Activated gamma-delta T cell treated with anti-CD3 and anti-CD28 coated beads, Interleukin-2, amount 50 U/mL, for 16 hours (primary cell): ENCODE measurements around the gene NXPH1.

ENCODE experiments used
- DNase-seq: peaks from one replicate; pipeline ENCODE4 v3.0.0-alpha.2; 2020; ENCODE audit warnings: low read depth

The NXPH1 gene

DNA sequence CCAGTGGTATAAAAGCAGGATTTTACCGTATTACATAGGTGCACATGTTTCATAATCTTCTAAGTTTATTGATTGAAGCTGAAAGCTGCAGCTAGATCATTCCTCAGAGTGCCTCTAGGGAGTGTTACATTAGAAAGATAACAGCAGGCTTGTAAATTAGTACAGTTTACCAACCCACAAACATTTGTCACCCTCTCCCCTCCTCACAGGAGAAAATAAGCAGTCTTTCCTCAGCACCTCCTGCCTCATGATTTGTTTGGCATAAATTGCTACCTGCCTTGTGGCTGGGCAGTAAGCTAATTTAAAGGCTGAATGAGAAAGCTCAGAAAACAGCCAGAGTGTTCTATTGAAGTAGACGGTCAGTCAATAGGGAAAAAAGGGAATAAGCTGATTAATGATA, 74.2 kb downstream of the NXPH1 start:
- DNase-seq: no peak

DNA sequence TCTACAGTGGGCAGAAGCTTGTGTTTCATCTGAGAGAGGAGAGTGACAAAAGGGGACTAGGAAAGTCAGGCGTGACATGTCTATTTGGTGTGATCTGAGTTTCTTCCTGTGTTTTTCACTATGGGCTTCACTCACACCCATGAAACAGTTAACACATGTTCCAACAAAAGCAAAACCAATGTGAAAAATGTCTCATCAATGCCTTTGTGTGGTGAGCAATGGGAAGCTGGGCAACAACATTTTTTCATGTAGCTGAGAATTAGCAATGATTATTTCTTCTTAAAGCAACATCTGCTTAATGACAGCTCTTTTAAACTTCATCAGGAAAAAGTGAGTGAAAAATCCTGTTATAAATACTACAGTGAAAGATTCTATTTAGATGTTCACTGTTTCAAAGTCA, 76.2 kb downstream of the NXPH1 start:
- DNase-seq: no peak

DNA sequence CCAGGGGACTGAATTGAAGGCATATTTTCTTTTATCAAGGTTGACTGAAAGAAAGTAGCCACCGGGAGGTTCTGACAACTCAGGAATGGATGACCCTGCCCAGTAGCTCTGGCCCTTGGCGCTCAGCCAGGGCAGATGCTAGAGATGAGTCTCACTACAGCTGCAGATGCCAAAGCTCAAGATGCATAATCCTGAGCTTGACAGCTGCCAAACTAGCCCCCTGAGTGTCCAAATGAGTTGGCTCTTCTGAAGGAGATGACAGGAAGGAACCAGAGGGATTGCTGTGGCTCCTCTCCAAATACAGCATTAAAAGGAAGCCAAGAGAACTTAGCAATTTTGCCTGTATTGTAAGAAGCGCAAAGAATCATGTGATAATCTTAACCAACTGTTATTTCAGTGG, 78.4 kb downstream of the NXPH1 start:
- DNase-seq: no peak

DNA sequence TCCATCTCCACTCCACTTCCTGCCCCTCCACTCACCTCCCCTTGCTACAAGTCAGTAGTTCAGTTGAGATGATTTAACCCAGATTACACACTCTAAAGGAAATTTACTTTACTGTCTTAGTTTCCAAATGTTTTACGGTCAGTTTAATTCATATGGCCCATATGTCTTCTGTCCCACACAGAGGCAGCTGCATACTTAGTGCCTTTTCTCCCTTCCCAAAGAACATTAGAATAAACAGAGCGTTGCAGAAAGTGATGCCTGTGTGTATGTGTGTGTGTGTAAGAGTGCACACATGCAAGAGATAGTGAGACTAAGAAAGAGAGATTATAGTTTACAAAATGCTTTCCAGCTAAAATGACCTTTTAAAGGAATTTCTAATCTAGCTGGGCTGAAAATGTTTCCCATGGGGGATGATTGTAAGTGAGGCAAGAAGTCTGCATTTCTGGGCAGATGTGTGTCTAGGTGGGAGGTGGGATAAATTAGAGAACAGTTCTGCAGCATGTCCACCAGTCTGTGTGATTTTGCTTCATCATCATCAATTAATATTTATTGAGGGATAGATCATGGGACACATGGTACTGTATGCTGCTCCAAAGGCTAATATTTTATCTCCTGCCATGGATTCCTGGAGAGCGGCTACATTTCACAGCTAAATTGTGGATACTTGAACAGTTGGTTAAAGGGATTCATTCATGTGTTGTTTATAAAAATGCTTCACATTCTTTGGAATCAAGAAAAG, 81.5 kb downstream of the NXPH1 start:
- no peak for DNase-seq

DNA sequence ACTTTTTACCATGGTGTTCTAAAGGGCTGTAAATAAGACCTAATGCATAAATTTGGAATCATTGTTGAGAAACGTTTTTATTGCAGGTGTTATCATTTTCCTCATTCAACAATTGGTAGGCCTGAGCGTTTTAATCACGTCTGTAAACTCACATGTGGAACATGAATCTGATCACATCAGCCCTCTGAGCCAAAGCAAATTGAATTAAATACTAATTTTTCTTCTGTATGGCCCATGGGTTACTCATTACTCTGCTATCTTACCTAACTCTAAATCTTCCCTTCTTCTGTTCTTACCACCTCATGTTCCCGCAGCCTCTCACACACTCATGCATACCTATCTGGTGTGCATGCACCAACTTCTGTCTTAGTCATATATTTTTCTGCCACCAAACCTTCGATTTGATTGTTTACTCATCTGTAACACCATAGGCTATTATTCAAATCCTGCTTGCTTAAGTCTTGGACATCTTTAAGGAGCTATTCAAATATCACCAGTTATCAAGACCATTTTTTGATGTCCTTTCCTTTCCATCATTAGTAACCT, 82.3 kb downstream of the NXPH1 start:
- no peak for DNase-seq

DNA sequence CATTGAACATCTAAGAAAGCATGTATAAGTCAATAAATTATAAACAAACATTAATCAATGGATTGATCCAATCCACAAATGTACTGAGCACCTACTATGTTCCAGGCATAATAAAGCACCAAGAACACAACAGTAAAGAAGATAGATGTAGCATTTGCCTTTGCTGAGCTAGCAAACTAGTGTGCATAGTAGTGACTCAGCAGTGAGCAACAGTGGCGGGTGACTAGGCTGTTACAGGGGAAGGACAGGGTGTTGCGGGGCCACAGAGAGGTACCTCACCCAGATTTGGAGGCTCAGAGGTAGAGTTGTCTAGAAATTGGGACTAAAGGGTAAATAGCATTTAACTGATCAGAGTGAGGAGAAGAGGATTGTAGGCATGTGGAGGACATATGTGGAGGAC, 83.6 kb downstream of the NXPH1 start:
- DNase-seq: no peak

DNA sequence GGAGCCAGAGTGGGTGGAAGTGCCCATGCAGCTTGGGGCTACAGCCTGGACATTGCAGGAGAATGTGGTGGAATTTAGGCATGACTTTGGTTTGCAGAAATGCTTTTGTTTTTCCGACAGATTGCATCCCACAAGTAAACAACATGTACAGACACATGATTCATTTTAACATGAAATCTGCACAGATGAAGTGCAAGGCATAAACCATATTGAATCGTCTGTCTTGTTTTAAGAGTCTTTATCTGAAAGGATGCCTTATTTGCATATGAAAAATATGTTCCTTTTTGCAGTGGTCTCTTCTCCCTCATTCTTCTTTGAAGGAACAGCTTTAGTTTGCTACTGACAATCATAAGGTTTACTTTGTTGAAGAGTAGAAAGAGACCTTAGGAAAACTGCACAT, 94.9 kb downstream of the NXPH1 start:
- DNase-seq: no peak

DNA sequence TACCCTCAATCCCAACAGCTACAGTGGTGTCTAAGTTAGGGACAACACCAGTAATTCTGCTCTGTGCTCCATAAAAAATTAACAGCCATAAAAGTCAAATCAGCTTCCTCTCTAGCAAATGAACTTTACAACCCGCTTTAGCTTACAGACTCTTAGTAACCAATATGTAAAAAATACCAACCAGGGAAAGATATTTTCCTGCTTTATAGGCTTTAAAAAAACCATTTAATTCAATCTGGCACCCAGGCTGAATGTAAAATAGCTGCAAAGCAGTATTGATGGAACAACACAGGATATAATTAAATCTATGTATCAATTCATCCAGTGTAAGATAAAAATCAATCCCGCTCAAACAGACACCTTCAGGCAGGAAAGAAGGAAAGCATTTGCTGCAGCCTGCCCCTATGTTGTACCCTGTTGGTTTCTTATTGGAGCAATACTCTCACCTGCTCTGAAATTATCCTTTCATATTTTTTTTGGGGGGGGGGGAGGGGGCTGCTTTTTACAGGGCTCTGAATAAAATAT, 98.6 kb downstream of the NXPH1 start:
- no peak for DNase-seq

DNA sequence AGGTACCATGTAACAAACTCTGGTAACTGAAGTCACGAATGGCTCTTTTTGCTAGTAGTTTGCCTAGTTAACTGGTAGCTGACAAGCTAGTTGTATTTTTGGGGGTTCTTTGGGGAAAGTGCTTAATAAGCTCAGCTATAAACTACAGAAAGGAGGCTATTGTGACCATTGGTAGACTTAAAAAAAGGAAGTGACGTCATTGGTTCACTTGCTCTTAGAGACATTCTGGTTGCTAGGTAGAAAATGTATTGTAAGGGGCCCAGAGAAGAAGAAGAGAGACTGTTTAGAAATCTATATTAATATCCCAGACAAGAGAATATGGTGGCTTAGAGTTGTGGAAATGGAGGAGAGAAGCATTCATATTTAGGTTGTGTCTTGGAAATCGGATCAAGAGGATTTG, 103.0 kb downstream of the NXPH1 start:
- DNase-seq: no peak

DNA sequence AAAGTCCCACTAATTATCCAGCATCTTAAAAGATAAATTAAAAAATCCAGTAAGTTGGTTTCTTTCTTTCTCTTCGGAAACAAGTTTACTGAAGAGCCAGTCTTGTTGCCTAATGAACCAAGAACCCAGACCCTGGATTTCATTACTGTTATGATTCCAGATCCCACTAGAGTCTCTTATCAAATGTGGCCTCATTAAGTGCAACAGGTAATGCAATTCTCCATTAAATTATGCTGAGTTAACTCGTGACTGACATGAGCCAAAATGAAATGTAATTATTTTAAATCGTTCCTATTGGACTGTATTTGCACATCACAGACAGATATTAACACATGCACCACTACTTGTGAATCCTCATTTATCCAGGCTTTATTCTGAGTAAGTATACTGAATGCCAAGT, 115.6 kb downstream of the NXPH1 start:
- DNase-seq: no peak

DNA sequence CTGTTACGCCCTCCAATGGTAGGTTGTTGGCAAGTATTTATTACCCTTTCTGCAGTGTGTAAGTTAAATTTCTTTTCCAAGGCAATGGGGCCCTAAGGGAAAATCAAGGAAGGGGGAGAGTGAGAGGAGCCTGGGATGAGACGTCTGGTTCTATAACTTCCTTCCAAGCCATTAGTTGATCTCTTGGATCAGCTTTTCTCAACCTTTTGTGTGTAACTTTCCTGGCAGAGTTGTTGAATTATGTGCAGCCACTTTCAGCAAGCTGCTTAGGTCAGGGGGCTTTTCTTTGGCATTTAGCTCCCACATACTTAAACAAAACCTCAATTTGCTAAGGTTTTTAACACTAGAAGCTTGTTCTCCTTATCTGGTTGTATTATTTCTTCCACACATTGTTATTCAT, 127.1 kb downstream of the NXPH1 start:
- DNase-seq: no peak

DNA sequence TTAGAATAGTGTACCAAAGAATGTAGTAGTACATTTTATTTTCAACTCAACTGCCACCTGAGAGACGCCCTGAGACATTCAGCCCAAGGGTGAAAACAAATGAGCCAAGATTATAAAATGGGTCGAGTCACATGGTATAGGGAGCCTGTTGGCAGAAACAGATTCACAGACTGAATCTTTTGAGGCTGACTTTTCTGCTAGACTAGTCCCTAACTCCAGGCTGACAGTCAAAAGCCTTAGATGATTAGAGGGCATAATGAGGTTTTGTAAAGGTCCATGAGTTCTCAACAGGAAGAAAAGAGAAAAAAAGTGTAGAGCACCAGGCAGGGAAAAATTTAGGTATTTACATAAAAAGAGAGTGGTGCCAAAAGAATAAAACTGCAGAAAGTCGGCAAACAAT, 128.0 kb downstream of the NXPH1 start:
- no peak for DNase-seq

DNA sequence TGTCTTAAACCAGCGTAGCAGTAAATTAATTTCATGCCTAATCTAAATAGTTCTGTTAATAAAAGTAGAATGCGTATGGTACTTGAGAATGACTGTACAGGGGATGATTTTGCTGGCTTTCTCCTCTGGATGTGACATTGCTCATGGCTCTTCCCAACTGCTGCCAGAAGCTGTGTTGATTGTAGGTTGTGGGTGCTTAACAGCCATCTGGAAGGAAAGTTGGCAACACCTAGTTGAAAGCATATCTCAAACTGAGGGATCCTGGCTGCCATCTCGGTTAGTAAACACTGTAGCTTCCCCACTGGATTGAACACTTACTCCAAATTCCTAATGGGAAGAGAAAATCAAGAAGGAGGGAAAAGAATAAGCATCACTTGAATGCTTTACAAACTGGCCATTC, 130.9 kb downstream of the NXPH1 start:
- DNase-seq: no peak

DNA sequence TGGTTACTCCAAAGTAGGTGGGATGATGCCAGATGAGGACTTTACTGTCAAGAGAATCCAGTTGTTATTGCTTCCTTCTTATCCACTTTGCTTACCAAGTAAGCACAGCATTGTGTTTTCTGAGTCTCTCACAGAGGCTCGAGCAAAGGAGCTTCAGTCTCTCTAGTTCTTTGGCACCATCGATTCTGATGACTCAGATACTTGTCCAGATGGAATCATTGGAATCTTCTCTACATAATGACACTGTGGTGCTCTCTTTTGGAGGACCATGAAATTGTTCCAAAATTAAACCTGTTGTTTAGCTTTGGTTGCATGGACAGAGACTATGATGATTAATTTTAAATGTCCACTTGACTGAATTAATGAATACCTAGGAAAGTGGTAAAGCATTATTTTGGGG, 132.6 kb downstream of the NXPH1 start:
- DNase-seq: no peak

DNA sequence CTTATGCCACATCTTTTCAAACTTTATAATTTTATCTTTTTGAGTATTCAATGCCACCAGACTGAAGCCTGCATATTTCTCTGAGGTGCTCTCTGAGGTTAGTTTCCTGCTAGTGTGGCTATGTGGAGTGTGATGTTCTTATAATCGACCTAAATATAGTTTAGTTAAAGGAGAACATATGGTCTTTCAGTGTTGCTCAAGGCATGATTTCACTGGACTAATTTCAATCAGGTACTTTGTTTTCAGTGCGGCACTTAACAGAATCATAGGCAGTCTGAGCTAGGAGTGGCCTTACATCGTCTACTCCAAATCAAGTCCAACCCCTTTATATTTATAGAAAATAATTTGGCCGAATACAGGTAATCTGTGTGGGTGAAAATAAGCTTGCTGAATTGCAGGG, 134.2 kb downstream of the NXPH1 start:
- no peak for DNase-seq

DNA sequence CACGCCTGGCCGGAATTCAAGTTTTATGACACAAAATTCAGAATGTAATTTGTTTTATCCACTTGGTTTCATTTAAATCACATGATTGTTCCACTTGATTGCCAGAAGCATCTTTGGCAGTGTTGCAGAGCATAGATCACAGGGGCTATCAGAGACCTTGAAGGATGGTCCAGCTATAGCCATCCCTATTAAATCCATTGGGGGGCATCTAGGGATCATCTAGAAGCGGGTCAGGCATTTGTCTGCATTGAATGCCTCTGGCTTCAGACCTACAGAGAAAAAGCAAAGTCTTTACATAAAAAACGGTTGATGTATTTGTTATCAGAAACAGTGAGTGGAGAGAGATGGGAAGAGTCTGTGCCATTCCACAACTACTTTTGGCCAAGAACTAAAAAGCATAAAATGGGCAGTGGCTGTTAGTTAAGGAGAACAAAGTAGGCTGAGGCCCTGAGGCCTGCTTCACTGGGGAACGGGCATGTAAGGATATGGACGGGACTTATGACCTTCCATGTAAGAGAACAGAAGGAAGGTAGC, 146.3 kb downstream of the NXPH1 start:
- no peak for DNase-seq

DNA sequence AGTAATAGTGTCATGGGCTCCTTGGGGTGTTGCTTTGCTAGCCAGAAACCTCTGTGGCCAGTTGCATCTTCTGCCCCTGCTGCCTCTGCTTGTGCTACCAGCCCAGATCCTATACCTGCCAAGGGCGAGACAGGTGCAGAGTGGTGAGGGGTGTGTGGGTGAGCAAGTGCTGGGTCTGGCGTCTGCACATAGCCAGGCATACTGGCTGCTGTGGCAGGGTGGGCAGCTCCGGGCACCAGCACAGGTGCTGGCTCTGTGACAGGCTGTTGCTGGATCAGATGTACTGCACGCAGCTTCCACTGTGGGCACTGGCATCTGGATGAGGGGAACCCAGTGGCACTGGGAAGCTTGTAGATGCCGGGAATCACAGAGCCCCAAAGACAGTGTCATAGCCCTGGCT, 148.4 kb downstream of the NXPH1 start:
- no peak for DNase-seq

DNA sequence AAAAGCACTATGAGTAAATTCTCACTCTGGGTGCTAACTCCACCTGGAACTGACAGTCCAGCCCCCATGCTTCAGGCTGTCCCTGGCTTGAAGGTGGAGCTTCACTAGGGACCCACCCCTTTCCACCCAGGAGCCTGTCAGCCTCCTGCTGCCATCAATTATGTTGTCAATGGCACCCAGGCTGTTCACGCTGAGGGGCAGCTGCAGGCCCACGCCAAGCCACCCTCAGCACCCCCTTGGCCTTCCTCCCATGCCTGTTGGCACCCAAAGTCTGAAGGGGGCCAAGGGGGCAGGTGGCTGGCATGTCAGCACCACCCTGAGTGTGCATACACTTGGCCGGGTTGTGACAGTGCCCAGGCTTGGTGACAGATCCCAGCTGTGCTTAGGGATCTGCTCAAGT, 149.3 kb downstream of the NXPH1 start:
- no peak for DNase-seq

DNA sequence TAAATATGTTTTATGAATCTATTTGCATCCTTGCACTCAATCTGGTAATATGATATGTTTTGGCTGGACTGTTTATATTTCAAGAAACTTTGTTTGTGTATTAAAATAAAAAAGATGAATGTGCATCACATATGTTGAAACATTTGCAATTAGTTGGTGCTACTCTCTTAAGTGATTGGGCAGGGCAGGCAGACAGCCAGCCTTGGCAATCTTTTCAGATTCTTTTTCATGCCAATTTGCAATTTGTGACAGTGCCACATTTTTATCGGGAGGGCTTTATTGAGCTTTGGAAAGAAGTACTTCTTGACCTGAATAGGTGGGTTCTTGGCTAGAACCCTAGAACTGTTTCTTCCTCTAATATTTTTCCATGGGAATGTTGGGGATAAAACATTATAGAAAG, 152.2 kb downstream of the NXPH1 start:
- no peak for DNase-seq

DNA sequence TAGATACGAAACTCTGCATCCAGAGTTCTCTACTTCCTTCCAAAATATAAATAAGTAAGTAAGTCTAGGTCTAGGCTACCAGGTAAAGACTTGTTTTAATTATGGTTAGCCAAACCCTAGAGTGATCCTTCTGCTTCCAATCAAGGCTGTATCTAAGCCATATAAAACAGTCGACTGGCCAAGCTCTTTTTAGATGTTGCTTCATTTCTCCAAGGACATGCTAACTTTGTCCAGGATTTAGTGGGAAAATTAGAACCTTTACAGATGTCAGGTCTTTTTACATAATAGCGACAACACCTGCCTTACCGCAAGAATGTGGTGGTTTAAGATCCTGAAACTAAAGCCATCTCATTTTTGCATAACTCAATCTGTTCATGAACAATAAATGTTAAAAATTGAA, 156.8 kb downstream of the NXPH1 start:
- no peak for DNase-seq

DNA sequence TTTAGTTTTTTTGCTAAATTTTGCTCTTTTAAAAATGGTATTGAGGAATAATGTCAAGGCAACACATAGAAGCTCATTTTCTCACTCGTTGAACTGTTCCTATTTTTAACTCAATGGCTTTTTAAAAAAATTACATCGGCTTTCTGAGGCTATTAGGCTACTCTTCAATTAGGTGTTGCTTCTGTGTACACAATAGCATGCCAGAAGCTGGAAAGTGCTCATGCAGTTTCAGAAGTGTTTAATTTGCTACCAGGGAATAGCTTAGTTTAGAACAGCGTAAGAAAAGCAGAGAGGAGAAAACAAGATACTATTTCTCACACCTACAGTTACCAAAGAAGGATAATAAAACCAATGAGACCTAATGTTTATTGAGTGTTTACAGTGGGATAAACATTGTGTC, 157.4 kb downstream of the NXPH1 start:
- no peak for DNase-seq

DNA sequence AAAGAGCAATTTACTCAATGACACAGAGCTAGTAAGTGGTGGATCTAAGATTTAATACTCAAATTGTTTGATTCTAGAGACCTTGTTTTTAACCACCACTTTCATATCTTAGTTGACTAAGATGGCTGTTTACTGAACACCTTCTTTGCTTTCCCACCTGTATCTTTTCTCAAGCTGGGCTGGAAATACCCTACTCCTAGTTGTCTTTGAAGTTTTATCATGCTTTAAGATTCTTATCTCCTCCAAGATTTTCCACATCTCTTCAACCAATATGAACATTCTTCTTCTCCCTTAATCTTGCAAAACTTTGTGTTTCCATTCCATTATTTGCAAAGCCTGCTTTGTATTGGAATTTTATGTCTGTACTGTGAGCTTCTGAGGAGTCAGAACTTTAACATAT, 157.9 kb downstream of the NXPH1 start:
- no peak for DNase-seq

DNA sequence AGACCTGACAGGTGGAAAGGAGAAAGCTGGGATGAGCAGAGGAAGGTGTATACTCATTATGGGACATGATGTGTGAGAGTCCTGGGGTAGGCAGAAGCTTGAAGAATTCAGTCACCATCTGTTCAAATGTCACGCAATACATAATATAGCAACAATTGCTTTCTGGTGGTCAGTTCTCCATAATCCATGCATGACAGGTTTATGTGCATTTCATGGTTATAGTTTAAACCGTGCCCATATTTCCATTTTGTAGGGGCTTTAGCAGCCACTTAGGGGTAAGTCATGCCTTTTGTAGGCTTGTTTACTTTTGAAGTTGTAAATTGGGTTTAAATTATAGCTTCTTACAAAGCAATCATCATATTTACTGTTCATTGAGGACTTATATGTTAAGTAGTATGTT, 158.8 kb downstream of the NXPH1 start:
- no peak for DNase-seq

DNA sequence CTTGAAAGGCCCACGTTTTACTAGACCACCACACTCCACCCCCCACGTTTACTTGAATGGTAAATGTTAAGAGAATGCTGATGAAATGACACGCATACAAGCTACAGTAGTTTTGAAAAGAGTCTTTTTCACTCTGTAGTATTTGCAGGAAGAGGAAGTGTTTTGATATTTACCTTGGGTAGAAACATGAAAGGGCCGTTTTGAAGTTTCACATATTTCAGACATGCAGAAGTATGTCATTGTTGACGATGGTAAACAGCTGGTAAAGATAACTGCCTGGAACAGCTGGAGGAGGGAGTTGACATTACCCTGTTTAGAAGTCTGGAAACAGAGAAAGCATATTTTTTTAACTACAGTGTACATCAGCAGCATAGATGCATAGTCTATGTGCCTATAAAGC, 160.7 kb downstream of the NXPH1 start:
- no peak for DNase-seq
